HEK293 (cell line): ENCODE measurements around the gene DVL1.

Source experiments
- GLI4 ChIP-seq: fragments of 450-650 bp; formaldehyde crosslinking; IDR thresholded peaks from 2 replicates; pipeline ENCODE4 v1.5.1; 2016; ENCODE audit warnings: missing biosample characterization, missing genetic modification characterization
- KLF16 ChIP-seq: fragments of 450-650 bp; formaldehyde crosslinking; IDR thresholded peaks from 2 replicates; pipeline ENCODE4 v1.5.1; 2017; ENCODE audit warnings: missing biosample characterization, missing genetic modification characterization
- MZF1 ChIP-seq: fragments of 450-650 bp; formaldehyde crosslinking; IDR thresholded peaks from 2 replicates; pipeline ENCODE4 v1.5.1; 2017; ENCODE audit warnings: missing biosample characterization, missing genetic modification characterization, borderline replicate concordance
- OSR2 ChIP-seq: fragments of 450-650 bp; formaldehyde crosslinking; IDR thresholded peaks from 2 replicates; pipeline ENCODE4 v1.5.1; 2016; ENCODE audit warnings: missing biosample characterization, missing genetic modification characterization
- RBAK ChIP-seq: fragments of 450-650 bp; formaldehyde crosslinking; IDR thresholded peaks from 2 replicates; pipeline ENCODE4 v1.5.1; 2016; ENCODE audit warnings: missing biosample characterization, missing genetic modification characterization
- SP3 ChIP-seq: fragments of 450-650 bp; formaldehyde crosslinking; IDR thresholded peaks from 2 replicates; pipeline ENCODE4 v1.5.1; 2016; ENCODE audit warnings: missing biosample characterization, missing genetic modification characterization
- YY1 ChIP-seq: fragments of 450-650 bp; formaldehyde crosslinking; IDR thresholded peaks from 2 replicates; pipeline ENCODE4 v1.5.1; 2018; ENCODE audit warnings: missing biosample characterization, missing genetic modification characterization
- ZBTB1 ChIP-seq: fragments of 450-650 bp; formaldehyde crosslinking; IDR thresholded peaks from 2 replicates; pipeline ENCODE4 v1.5.1; 2016; ENCODE audit warnings: missing biosample characterization, missing genetic modification characterization
- ZBTB20 ChIP-seq: fragments of 450-650 bp; formaldehyde crosslinking; IDR thresholded peaks from 2 replicates; pipeline ENCODE4 v1.5.1; 2016; ENCODE audit warnings: missing biosample characterization, missing genetic modification characterization
- ZNF112 ChIP-seq: fragments of 450-650 bp; formaldehyde crosslinking; IDR thresholded peaks from 2 replicates; pipeline ENCODE4 v1.5.0; 2017; ENCODE audit warnings: missing biosample characterization, missing genetic modification characterization
- ZNF146 ChIP-seq: fragments of 450-650 bp; formaldehyde crosslinking; IDR thresholded peaks from 2 replicates; pipeline ENCODE4 v1.5.1; 2016; ENCODE audit warnings: missing biosample characterization, missing genetic modification characterization
- ZNF157 ChIP-seq: fragments of 450-650 bp; formaldehyde crosslinking; IDR thresholded peaks from 2 replicates; pipeline ENCODE4 v1.5.1; 2016; ENCODE audit warnings: missing biosample characterization, missing genetic modification characterization
- ZNF174 ChIP-seq: fragments of 450-650 bp; formaldehyde crosslinking; IDR thresholded peaks from 2 replicates; pipeline ENCODE4 v1.5.0; 2017; ENCODE audit warnings: missing biosample characterization, mild to moderate bottlenecking, missing genetic modification characterization
- ZNF175 ChIP-seq: fragments of 450-650 bp; formaldehyde crosslinking; IDR thresholded peaks from 2 replicates; pipeline ENCODE4 v1.5.1; 2016; ENCODE audit warnings: missing biosample characterization, missing genetic modification characterization
- ZNF19 ChIP-seq: fragments of 450-650 bp; formaldehyde crosslinking; IDR thresholded peaks from 2 replicates; pipeline ENCODE4; 2016; ENCODE audit warnings: missing biosample characterization, missing genetic modification characterization, low read depth
- ZNF239 ChIP-seq: fragments of 450-650 bp; formaldehyde crosslinking; IDR thresholded peaks from 2 replicates; pipeline ENCODE4 v1.5.1; 2016; ENCODE audit warnings: missing biosample characterization, missing genetic modification characterization
- ZNF311 ChIP-seq: fragments of 450-650 bp; formaldehyde crosslinking; IDR thresholded peaks from 2 replicates; pipeline ENCODE4 v1.5.1; 2017; ENCODE audit warnings: missing biosample characterization, missing genetic modification characterization, borderline replicate concordance
- ZNF324 ChIP-seq: fragments of 450-650 bp; formaldehyde crosslinking; IDR thresholded peaks from 2 replicates; pipeline ENCODE4 v1.5.1; 2016; ENCODE audit warnings: missing biosample characterization, missing genetic modification characterization
- ZNF37A ChIP-seq: fragments of 450-650 bp; IDR thresholded peaks from 2 replicates; pipeline ENCODE4 v1.5.1; 2018; ENCODE audit warnings: missing biosample characterization, missing genetic modification characterization
- ZNF398 ChIP-seq: fragments of 450-650 bp; formaldehyde crosslinking; IDR thresholded peaks from 2 replicates; pipeline ENCODE4 v1.5.1; 2017; ENCODE audit warnings: missing biosample characterization, missing genetic modification characterization
- ZNF416 ChIP-seq: fragments of 450-650 bp; formaldehyde crosslinking; IDR thresholded peaks from 2 replicates; pipeline ENCODE4 v1.5.1; 2016; ENCODE audit warnings: missing biosample characterization, missing genetic modification characterization
- ZNF423 ChIP-seq: fragments of 450-650 bp; formaldehyde crosslinking; IDR thresholded peaks from 2 replicates; pipeline ENCODE4 v1.5.1; 2016; ENCODE audit warnings: missing biosample characterization, missing genetic modification characterization
- ZNF561 ChIP-seq: fragments of 450-650 bp; IDR thresholded peaks from 2 replicates; pipeline ENCODE4 v1.5.1; 2018; ENCODE audit warnings: missing biosample characterization, missing genetic modification characterization, borderline replicate concordance
- ZNF621 ChIP-seq: fragments of 450-650 bp; formaldehyde crosslinking; IDR thresholded peaks from 2 replicates; pipeline ENCODE4 v1.5.1; 2017; ENCODE audit warnings: missing biosample characterization, missing genetic modification characterization
- ZNF623 ChIP-seq: fragments of 450-650 bp; formaldehyde crosslinking; IDR thresholded peaks from 2 replicates; pipeline ENCODE4 v1.5.1; 2016; ENCODE audit warnings: missing biosample characterization, missing genetic modification characterization
- ZNF677 ChIP-seq: fragments of 450-650 bp; IDR thresholded peaks from 2 replicates; pipeline ENCODE4 v1.5.0; 2018; ENCODE audit warnings: missing biosample characterization, mild to moderate bottlenecking, missing genetic modification characterization, moderate library complexity
- ZNF692 ChIP-seq: fragments of 450-650 bp; formaldehyde crosslinking; IDR thresholded peaks from 2 replicates; pipeline ENCODE4 v1.5.1; 2016; ENCODE audit warnings: missing biosample characterization, missing genetic modification characterization
- ZNF701 ChIP-seq: fragments of 450-650 bp; formaldehyde crosslinking; IDR thresholded peaks from 2 replicates; pipeline ENCODE4 v1.5.1; 2016; ENCODE audit warnings: missing biosample characterization, missing genetic modification characterization
- ZNF707 ChIP-seq: fragments of 450-650 bp; formaldehyde crosslinking; IDR thresholded peaks from 2 replicates; pipeline ENCODE4 v1.5.1; 2016; ENCODE audit warnings: missing biosample characterization, missing genetic modification characterization
- ZNF76 ChIP-seq: fragments of 450-650 bp; formaldehyde crosslinking; IDR thresholded peaks from 2 replicates; pipeline ENCODE4; 2016; ENCODE audit warnings: low read depth, missing biosample characterization, missing genetic modification characterization, borderline replicate concordance
- TF ChIP-seq, protein P1 (sequence below): fragments of 450-650 bp; formaldehyde crosslinking; optimal IDR thresholded peaks from 2 replicates; pipeline ENCODE3; 2016; ENCODE audit warnings: missing biosample characterization, mild to moderate bottlenecking, missing genetic modification characterization
- TF ChIP-seq, protein P2 (sequence below): fragments of 450-650 bp; formaldehyde crosslinking; IDR thresholded peaks from 2 replicates; pipeline ENCODE4 v1.5.1; 2016; ENCODE audit warnings: missing biosample characterization, missing genetic modification characterization, borderline replicate concordance

DVL1 gene

GRCh38 chr1:1305300-1306069 is 43.7 kb downstream of the DVL1 start (continued):
- no peak for TF ChIP-seq MZF1
- TF ChIP-seq GLI4 (tag by site-specific recombination): no peak
- TF ChIP-seq ZNF677 (tag by site-specific recombination): no peak
- TF ChIP-seq ZNF157 (tag by site-specific recombination): no peak
- TF ChIP-seq ZNF175 (tag by site-specific recombination): no peak
- TF ChIP-seq ZBTB20 (tag by site-specific recombination): no peak
- TF ChIP-seq OSR2: no peak
- no peak for TF ChIP-seq RBAK
- TF ChIP-seq, protein P1, sequence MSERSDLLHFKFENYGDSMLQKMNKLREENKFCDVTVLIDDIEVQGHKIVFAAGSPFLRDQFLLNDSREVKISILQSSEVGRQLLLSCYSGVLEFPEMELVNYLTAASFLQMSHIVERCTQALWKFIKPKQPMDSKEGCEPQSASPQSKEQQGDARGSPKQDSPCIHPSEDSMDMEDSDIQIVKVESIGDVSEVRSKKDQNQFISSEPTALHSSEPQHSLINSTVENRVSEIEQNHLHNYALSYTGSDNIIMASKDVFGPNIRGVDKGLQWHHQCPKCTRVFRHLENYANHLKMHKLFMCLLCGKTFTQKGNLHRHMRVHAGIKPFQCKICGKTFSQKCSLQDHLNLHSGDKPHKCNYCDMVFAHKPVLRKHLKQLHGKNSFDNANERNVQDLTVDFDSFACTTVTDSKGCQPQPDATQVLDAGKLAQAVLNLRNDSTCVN (tag by site-specific recombination): no peak
- TF ChIP-seq ZNF621 (tag by site-specific recombination): no peak
- no peak for TF ChIP-seq ZNF76 (tag by site-specific recombination)
- TF ChIP-seq ZNF239: no peak
- no peak for TF ChIP-seq ZNF311
- TF ChIP-seq ZNF146 (tag by site-specific recombination): no peak
- TF ChIP-seq, protein P2, sequence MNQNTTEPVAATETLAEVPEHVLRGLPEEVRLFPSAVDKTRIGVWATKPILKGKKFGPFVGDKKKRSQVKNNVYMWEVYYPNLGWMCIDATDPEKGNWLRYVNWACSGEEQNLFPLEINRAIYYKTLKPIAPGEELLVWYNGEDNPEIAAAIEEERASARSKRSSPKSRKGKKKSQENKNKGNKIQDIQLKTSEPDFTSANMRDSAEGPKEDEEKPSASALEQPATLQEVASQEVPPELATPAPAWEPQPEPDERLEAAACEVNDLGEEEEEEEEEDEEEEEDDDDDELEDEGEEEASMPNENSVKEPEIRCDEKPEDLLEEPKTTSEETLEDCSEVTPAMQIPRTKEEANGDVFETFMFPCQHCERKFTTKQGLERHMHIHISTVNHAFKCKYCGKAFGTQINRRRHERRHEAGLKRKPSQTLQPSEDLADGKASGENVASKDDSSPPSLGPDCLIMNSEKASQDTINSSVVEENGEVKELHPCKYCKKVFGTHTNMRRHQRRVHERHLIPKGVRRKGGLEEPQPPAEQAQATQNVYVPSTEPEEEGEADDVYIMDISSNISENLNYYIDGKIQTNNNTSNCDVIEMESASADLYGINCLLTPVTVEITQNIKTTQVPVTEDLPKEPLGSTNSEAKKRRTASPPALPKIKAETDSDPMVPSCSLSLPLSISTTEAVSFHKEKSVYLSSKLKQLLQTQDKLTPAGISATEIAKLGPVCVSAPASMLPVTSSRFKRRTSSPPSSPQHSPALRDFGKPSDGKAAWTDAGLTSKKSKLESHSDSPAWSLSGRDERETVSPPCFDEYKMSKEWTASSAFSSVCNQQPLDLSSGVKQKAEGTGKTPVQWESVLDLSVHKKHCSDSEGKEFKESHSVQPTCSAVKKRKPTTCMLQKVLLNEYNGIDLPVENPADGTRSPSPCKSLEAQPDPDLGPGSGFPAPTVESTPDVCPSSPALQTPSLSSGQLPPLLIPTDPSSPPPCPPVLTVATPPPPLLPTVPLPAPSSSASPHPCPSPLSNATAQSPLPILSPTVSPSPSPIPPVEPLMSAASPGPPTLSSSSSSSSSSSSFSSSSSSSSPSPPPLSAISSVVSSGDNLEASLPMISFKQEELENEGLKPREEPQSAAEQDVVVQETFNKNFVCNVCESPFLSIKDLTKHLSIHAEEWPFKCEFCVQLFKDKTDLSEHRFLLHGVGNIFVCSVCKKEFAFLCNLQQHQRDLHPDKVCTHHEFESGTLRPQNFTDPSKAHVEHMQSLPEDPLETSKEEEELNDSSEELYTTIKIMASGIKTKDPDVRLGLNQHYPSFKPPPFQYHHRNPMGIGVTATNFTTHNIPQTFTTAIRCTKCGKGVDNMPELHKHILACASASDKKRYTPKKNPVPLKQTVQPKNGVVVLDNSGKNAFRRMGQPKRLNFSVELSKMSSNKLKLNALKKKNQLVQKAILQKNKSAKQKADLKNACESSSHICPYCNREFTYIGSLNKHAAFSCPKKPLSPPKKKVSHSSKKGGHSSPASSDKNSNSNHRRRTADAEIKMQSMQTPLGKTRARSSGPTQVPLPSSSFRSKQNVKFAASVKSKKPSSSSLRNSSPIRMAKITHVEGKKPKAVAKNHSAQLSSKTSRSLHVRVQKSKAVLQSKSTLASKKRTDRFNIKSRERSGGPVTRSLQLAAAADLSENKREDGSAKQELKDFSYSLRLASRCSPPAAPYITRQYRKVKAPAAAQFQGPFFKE: no peak
- no peak for TF ChIP-seq ZNF174 (tag by site-specific recombination)
- no peak for TF ChIP-seq ZNF423
- no peak for TF ChIP-seq ZNF692 (tag by site-specific recombination)
- no peak for TF ChIP-seq ZNF623
- peak; percentile 82 for TF ChIP-seq ZNF398 (tag by site-specific recombination)
- TF ChIP-seq ZNF707 (tag by site-specific recombination): no peak
- no peak for TF ChIP-seq ZNF701
- no peak for TF ChIP-seq ZNF416 (tag by site-specific recombination)
- no peak for TF ChIP-seq ZBTB1 (tag by site-specific recombination)
- TF ChIP-seq YY1: no peak
- 0 out of 2 replicates have a peak, but pooled peaks have one; percentile 28 for TF ChIP-seq ZNF561 (tag by site-specific recombination)
- TF ChIP-seq SP3 (tag by site-specific recombination): peak; percentile 55
- no peak for TF ChIP-seq ZNF324
- TF ChIP-seq ZNF37A: no peak
- no peak for TF ChIP-seq ZNF19
- TF ChIP-seq KLF16 (tag by site-specific recombination): 0 out of 2 replicates have a peak, but pooled peaks have one; percentile 37
- no peak for TF ChIP-seq ZNF112 (tag by site-specific recombination)
